Effector memory CD4-positive, alpha-beta T cell (primary cell): ENCODE data around the gene PARD6A.

Experiments used
- DNase-seq, 3 donors: peaks; one replicate each; pipeline ENCODE4 v3.0.0-alpha.2; 2020
- H3K27ac ChIP-seq: 2 replicates; pipeline ENCODE4 v1.7.0; 2013; ENCODE audit warnings: mild to moderate bottlenecking, low read length, moderate library complexity; ENCODE audit not compliant: insufficient read depth, poor library complexity, severe bottlenecking
- H3K27me3 ChIP-seq: replicated peaks from 2 replicates; pipeline ENCODE4 v1.7.0; 2013; ENCODE audit warnings: mild to moderate bottlenecking, low read length; ENCODE audit not compliant: insufficient read depth, control insufficient read depth, poor library complexity, severe bottlenecking
- H3K36me3 ChIP-seq: 2 replicates; pipeline ENCODE4 v1.7.0; 2013; ENCODE audit warnings: mild to moderate bottlenecking, low read length, moderate library complexity; ENCODE audit not compliant: control insufficient read depth, insufficient read depth
- H3K4me1 ChIP-seq: 2 replicates; pipeline ENCODE4 v1.7.0; 2013; ENCODE audit warnings: low read length, mild to moderate bottlenecking; ENCODE audit not compliant: control insufficient read depth, insufficient read depth, poor library complexity, severe bottlenecking
- H3K4me3 ChIP-seq: 2 replicates; pipeline ENCODE4 v1.7.0; 2013; ENCODE audit warnings: low read length, low read depth, mild to moderate bottlenecking; ENCODE audit not compliant: insufficient read depth, poor library complexity, severe bottlenecking
- H3K9me3 ChIP-seq: 2 replicates; pipeline ENCODE4 v1.7.0; 2013; ENCODE audit warnings: mild to moderate bottlenecking, low read length, moderate library complexity; ENCODE audit not compliant: control insufficient read depth

PARD6A gene

GRCh38 chr16:67673712-67674580 lies 13.2 kb downstream of the PARD6A start:
- no peak for DNase-seq
- no peak overlapping the region for H3K27ac ChIP-seq

DNA sequence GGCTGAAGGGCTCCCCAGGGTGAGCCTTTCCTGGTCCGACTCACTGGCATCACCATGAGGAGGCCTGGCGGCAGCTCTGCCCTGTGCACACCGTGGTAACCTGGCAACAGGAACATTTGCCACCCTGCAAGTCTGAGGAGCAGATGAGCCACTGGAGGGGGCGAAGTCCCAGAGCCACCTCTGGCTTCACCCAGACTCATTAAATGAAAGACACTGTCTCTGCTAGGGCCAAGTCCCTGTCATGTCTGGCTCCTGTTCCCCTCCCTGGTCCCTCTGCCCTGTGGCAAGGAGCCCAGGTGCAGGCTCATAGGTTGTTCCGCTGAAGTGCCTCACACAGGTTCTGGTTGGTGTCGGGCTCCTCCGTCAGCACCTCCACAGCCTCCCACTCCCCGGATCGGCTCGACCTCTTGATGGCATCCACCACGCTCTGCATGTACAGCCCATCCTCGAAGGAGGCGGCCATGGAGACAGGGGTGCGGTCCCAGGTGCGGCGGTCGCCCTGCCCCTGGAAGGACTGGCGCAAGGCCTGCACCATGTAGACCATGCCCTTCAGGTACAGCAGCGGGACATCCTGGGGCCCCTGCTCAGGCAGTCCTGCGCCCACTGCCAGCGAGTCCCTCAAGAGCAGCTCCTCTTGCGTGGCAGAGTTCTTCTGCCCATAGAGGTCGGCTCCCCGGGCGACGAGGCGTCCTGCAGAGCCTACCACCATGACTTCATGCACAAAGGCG lies 14.3 kb downstream of the PARD6A start:
- H3K36me3 ChIP-seq, result no peaks in the 10 kb centered on the region
- DNase-seq, result no peak
- no peaks in the 10 kb centered on the region for H3K27me3 ChIP-seq
- no peak overlapping the region for H3K27ac ChIP-seq
- no peaks in the 10 kb centered on the region for H3K4me1 ChIP-seq
- H3K9me3 ChIP-seq, result no peaks in the 10 kb centered on the region
- H3K4me3 ChIP-seq, result no peak overlapping the region

More at GRCh38 chr16:67673712-67674580, 13.2 kb downstream of the PARD6A start:
- Histone ChIP-seq H3K27me3 (no peaks in the 10 kb centered on the region), H3K4me3 (no peak overlapping the region), H3K9me3 (no peaks in the 10 kb centered on the region), H3K36me3 (no peaks in the 10 kb centered on the region), H3K4me1 (no peaks in the 10 kb centered on the region)

GRCh38 chr16:67675579-67675935 lies 14.8 kb downstream of the PARD6A start:
- no peak overlapping the region for H3K4me3 ChIP-seq
- DNase-seq, result no peak
- H3K9me3 ChIP-seq, result no peaks in the 10 kb centered on the region
- no peaks in the 10 kb centered on the region for H3K4me1 ChIP-seq
- H3K27me3 ChIP-seq, result no peaks in the 10 kb centered on the region
- no peak overlapping the region for H3K27ac ChIP-seq
- no peaks in the 10 kb centered on the region for H3K36me3 ChIP-seq

GRCh38 chr16:67675999-67676398 lies 15.2 kb downstream of the PARD6A start:
- Histone ChIP-seq H3K36me3 (no peaks in the 10 kb centered on the region), H3K4me1 (no peaks in the 10 kb centered on the region), H3K9me3 (no peaks in the 10 kb centered on the region), H3K27ac (no peak overlapping the region), H3K27me3 (no peaks in the 10 kb centered on the region), H3K4me3 (no peak overlapping the region)
- DNase-seq, result no peak

DNA sequence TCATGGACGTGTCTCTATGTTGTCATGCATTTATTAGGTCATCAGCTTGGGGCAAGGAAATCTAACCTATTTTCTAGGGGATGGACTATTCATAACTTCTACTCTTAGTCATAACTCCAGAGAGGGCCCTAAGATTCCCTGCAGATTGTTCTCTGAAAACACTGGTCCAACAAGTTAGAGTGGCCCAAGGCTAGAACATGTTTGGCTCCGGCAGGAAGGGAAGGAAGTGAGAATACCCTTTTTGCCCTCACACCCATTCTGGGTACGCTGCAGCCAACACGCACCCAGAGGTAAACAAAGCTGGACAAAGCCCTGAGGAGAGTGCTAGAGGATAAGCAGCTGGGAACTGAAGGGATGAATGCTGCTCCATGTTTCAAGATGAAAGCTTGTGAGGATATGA lies 15.8 kb downstream of the PARD6A start:
- Histone ChIP-seq H3K27ac (no peak overlapping the region), H3K27me3 (no peaks in the 10 kb centered on the region), H3K36me3 (no peaks in the 10 kb centered on the region), H3K9me3 (no peaks in the 10 kb centered on the region), H3K4me3 (no peak overlapping the region), H3K4me1 (no peaks in the 10 kb centered on the region)
- DNase-seq, result no peak

DNA sequence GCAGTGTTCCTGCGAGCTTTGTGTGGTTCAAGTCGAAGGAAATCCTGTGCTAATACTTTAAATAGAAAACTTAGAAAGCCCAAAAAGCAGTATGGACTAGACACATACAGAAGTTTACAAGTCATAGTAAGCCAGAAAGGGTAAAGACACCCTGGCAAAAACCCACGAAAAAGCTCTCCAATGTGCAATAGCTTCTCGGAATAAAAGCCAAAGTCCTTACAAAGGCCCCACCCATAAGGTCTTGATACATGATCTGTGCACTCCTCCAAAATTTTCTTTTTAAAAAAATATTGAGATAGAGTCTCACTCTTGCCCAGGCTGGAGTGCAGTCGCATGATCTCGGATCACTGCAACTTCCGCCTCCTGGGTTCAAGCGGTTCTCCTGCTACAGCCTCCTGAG lies 16.2 kb downstream of the PARD6A start:
- Histone ChIP-seq H3K4me1 (no peaks in the 10 kb centered on the region), H3K36me3 (no peaks in the 10 kb centered on the region), H3K27me3 (no peaks in the 10 kb centered on the region), H3K4me3 (no peak overlapping the region), H3K9me3 (no peaks in the 10 kb centered on the region), H3K27ac (no peak overlapping the region)
- DNase-seq, result no peak

- H3K27ac ChIP-seq, result no peak overlapping the region
- H3K4me3 ChIP-seq, result no peak overlapping the region
- no peak for DNase-seq
These were observed 17.0 kb downstream of the PARD6A start for GRCh38 chr16:67677712-67678111.

DNA sequence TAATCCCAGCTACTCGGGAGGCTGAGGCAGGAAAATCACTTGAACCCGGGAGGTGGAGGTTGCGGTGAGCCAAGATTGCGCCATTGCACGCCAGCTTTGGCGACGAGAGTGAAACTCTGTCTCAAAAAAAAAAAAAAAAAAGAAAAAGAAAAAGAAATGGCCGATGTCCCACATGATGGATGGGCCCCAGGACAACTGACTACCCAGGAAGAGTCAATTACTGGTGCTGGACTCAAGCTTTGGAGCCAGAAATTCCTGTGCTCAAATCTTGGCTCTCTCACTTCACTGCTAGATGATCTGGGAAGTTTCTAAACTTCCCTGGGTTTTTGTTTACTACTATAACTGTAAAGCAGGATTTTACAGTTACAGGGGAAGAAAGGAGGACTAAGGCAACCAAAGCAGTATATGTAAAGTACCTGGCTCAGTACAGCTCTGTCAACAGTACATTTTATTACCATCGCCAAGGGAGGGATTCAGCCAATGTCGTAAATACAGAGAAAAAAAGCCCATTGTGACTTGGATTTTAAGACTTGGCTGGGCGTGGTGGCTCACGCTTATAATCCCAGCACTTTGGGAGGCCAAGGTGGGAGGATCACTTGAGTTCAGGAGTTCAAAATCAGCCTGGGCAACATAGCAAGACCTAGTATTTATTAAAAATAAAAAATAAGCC lies 17.7 kb downstream of the PARD6A start:
- H3K9me3 ChIP-seq, result no peaks in the 10 kb centered on the region
- no peak for DNase-seq
- no peak overlapping the region for H3K27ac ChIP-seq
- H3K36me3 ChIP-seq, result no peaks in the 10 kb centered on the region
- no peaks in the 10 kb centered on the region for H3K27me3 ChIP-seq
- no peak overlapping the region for H3K4me3 ChIP-seq
- H3K4me1 ChIP-seq, result no peaks in the 10 kb centered on the region

More at GRCh38 chr16:67677712-67678111, 17.0 kb downstream of the PARD6A start:
- no peaks in the 10 kb centered on the region for H3K36me3 ChIP-seq
- no peaks in the 10 kb centered on the region for H3K4me1 ChIP-seq
- no peaks in the 10 kb centered on the region for H3K27me3 ChIP-seq
- H3K9me3 ChIP-seq, result no peaks in the 10 kb centered on the region

DNA sequence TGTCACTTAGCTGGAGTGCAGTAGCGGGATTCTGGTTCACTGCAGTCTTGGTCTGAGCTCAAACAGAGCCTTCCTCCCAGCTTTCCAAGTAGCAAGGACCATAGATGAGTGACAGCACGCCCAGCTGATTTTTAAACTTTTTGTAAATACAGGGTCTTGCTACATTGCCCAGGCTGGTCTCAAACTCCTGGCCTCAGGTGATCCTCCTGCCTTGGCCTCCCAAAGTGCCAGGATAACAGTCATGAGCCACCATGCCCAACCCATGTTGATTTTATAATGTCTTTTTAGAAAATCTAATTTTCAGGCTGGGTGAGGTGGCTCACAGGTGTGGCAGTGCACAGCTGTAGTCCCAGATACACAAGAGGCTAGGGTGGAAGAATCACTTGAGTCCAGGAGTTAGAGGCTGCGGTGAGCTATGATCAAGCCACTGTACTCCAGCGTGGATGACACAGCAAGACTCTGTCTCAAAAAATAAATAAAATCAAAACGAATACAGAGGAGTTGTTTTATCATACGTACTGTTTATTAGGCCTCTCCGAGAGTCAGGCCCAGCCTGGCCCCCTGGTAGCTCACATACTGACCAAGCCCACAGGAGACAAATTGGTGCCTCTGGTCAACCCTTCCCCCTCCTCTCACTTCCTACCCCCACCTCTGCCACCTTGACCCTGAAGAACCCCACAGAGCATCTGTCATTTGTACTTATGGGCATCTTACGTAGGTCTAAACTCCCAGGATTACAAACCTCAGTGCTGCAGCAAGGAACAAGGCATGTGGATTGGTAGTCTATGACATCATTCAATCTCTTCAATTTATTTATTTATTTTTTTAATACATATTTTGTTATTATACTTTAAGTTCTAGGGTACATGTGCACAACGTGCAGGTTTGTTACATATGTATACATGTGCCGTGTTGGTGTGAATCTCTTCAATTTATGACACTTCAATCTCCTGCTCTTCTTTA lies 19.5 kb downstream of the PARD6A start:
- Histone ChIP-seq H3K27ac (no peak overlapping the region), H3K9me3 (no peaks in the 10 kb centered on the region), H3K4me1 (peaks cover 3% of the 10 kb centered on the region), H3K36me3 (no peaks in the 10 kb centered on the region), H3K4me3 (no peak overlapping the region), H3K27me3 (no peaks in the 10 kb centered on the region)
- DNase-seq, result no peak
